ENCODE data around the gene GRM1. TPM values are rescaled to one million over a fixed set of nuclear protein-coding genes. Genes with fewer than 3 reads are reported as not detected.

Gene GRM1
- polyA plus RNA-seq, 4 donors: 0.01 to 0.03 TPM; not detected in 2

GRCh38 chr6:146277142-146277541 is 248.3 kb downstream of the GRM1 start:
- H3K36me3 ChIP-seq (ENCODE audit: control insufficient read depth in 3 of 3, insufficient read depth in 2 of 3, low read depth in 1 of 3, low read length in 3 of 3): no peaks in the 10 kb centered on the region
- 64 to 72% (median 64%) methylated on average over 2 of the region's 2 CpGs for WGBS, 3 donors
- no peak overlapping the region for H3K27ac ChIP-seq (ENCODE audit: low read depth in 1 of 3, low read length in 2 of 3)
- FAIRE-seq: no peak
- no peak for DNase-seq
- no peaks in the 10 kb centered on the region for H3K27me3 ChIP-seq (ENCODE audit: control insufficient read depth in 3 of 3, insufficient read depth in 3 of 3, low read length in 3 of 3)
- no peaks in the 10 kb centered on the region for H3K4me1 ChIP-seq (ENCODE audit: control insufficient read depth in 3 of 3, insufficient read depth in 2 of 3, low read depth in 1 of 3, low read length in 2 of 3)
- H3K9me3 ChIP-seq (ENCODE audit: control insufficient read depth in 2 of 2, insufficient read depth in 1 of 2, low read depth in 1 of 2, low read length in 1 of 2): no peaks in the 10 kb centered on the region
- no peak overlapping the region for H3K4me3 ChIP-seq (ENCODE audit: low read depth in 1 of 3, low read length in 3 of 3)

GRCh38 chr6:146281651-146282362 is 252.9 kb downstream of the GRM1 start:
- no peak overlapping the region for H3K27ac ChIP-seq (ENCODE audit: low read depth in 1 of 3, low read length in 2 of 3)
- FAIRE-seq (no peak), DNase-seq (no peak)
- H3K4me3 ChIP-seq (ENCODE audit: low read depth in 1 of 3, low read length in 3 of 3): no peak overlapping the region
- H3K36me3 ChIP-seq (ENCODE audit: control insufficient read depth in 3 of 3, insufficient read depth in 2 of 3, low read depth in 1 of 3, low read length in 3 of 3): no peaks in the 10 kb centered on the region
- H3K4me1 ChIP-seq (ENCODE audit: control insufficient read depth in 3 of 3, insufficient read depth in 2 of 3, low read depth in 1 of 3, low read length in 2 of 3): no peaks in the 10 kb centered on the region
- no peaks in the 10 kb centered on the region for H3K27me3 ChIP-seq (ENCODE audit: control insufficient read depth in 3 of 3, insufficient read depth in 3 of 3, low read length in 3 of 3)
- H3K9me3 ChIP-seq (ENCODE audit: control insufficient read depth in 2 of 2, insufficient read depth in 1 of 2, low read depth in 1 of 2, low read length in 1 of 2): no peaks in the 10 kb centered on the region

GRCh38 chr6:146282837-146283236 is 254.0 kb downstream of the GRM1 start:
- no peak overlapping the region for H3K4me3 ChIP-seq (ENCODE audit: low read depth in 1 of 3, low read length in 3 of 3)
- no peaks in the 10 kb centered on the region for H3K4me1 ChIP-seq (ENCODE audit: control insufficient read depth in 3 of 3, insufficient read depth in 2 of 3, low read depth in 1 of 3, low read length in 2 of 3)
- no peak overlapping the region for H3K27ac ChIP-seq (ENCODE audit: low read depth in 1 of 3, low read length in 2 of 3)
- H3K36me3 ChIP-seq (ENCODE audit: control insufficient read depth in 3 of 3, insufficient read depth in 2 of 3, low read depth in 1 of 3, low read length in 3 of 3): no peaks in the 10 kb centered on the region
- DNase-seq (no peak), FAIRE-seq (no peak)
- no peaks in the 10 kb centered on the region for H3K27me3 ChIP-seq (ENCODE audit: control insufficient read depth in 3 of 3, insufficient read depth in 3 of 3, low read length in 3 of 3)
- 77 to 86% (median 84%) methylated on average over 2 of the region's 2 CpGs for WGBS, 3 donors
- no peaks in the 10 kb centered on the region for H3K9me3 ChIP-seq (ENCODE audit: control insufficient read depth in 2 of 2, insufficient read depth in 1 of 2, low read depth in 1 of 2, low read length in 1 of 2)

- 59 to 70% (median 67%) methylated on average over 2 of the region's 2 CpGs for WGBS, 3 donors
- no peak for FAIRE-seq
These were observed 255.4 kb downstream of the GRM1 start for GRCh38 chr6:146284311-146284710.

GRCh38 chr6:146286961-146287360 is 258.1 kb downstream of the GRM1 start:
- FAIRE-seq (no peak), DNase-seq (no peak)
- no peak overlapping the region for H3K4me3 ChIP-seq (ENCODE audit: low read depth in 1 of 3, low read length in 3 of 3)
- H3K27me3 ChIP-seq (ENCODE audit: control insufficient read depth in 3 of 3, insufficient read depth in 3 of 3, low read length in 3 of 3): no peaks in the 10 kb centered on the region
- H3K9me3 ChIP-seq (ENCODE audit: control insufficient read depth in 2 of 2, insufficient read depth in 1 of 2, low read depth in 1 of 2, low read length in 1 of 2): no peaks in the 10 kb centered on the region
- no peaks in the 10 kb centered on the region for H3K4me1 ChIP-seq (ENCODE audit: control insufficient read depth in 3 of 3, insufficient read depth in 2 of 3, low read depth in 1 of 3, low read length in 2 of 3)
- WGBS, 3 donors: 58 to 59% (median 59%) methylated on average over 3 of the region's 3 CpGs
- no peak overlapping the region for H3K27ac ChIP-seq (ENCODE audit: low read depth in 1 of 3, low read length in 2 of 3)
- no peaks in the 10 kb centered on the region for H3K36me3 ChIP-seq (ENCODE audit: control insufficient read depth in 3 of 3, insufficient read depth in 2 of 3, low read depth in 1 of 3, low read length in 3 of 3)

More at GRCh38 chr6:146284311-146284710, 255.4 kb downstream of the GRM1 start:
- Histone ChIP-seq H3K27ac (ENCODE audit: low read depth in 1 of 3, low read length in 2 of 3) (no peak overlapping the region), H3K27me3 (ENCODE audit: control insufficient read depth in 3 of 3, insufficient read depth in 3 of 3, low read length in 3 of 3) (no peaks in the 10 kb centered on the region), H3K4me3 (ENCODE audit: low read depth in 1 of 3, low read length in 3 of 3) (no peak overlapping the region), H3K9me3 (ENCODE audit: control insufficient read depth in 2 of 2, insufficient read depth in 1 of 2, low read depth in 1 of 2, low read length in 1 of 2) (no peaks in the 10 kb centered on the region), H3K4me1 (ENCODE audit: control insufficient read depth in 3 of 3, insufficient read depth in 2 of 3, low read depth in 1 of 3, low read length in 2 of 3) (no peaks in the 10 kb centered on the region), H3K36me3 (ENCODE audit: control insufficient read depth in 3 of 3, insufficient read depth in 2 of 3, low read depth in 1 of 3, low read length in 3 of 3) (no peaks in the 10 kb centered on the region)
- DNase-seq: no peak

GRCh38 chr6:146287691-146288369 is 259.0 kb downstream of the GRM1 start:
- Histone ChIP-seq H3K4me3 (ENCODE audit: low read depth in 1 of 3, low read length in 3 of 3) (no peak overlapping the region), H3K4me1 (ENCODE audit: control insufficient read depth in 3 of 3, insufficient read depth in 2 of 3, low read depth in 1 of 3, low read length in 2 of 3) (no peaks in the 10 kb centered on the region), H3K27ac (ENCODE audit: low read depth in 1 of 3, low read length in 2 of 3) (no peak overlapping the region), H3K36me3 (ENCODE audit: control insufficient read depth in 3 of 3, insufficient read depth in 2 of 3, low read depth in 1 of 3, low read length in 3 of 3) (no peaks in the 10 kb centered on the region), H3K9me3 (ENCODE audit: control insufficient read depth in 2 of 2, insufficient read depth in 1 of 2, low read depth in 1 of 2, low read length in 1 of 2) (no peaks in the 10 kb centered on the region), H3K27me3 (ENCODE audit: control insufficient read depth in 3 of 3, insufficient read depth in 3 of 3, low read length in 3 of 3) (no peaks in the 10 kb centered on the region)
- no peak for FAIRE-seq
- no peak for DNase-seq
- WGBS, 3 donors: 57 to 77% (median 73%) methylated on average over 1 of the region's 1 CpG

GRCh38 chr6:146289816-146290588 is 261.1 kb downstream of the GRM1 start:
- WGBS, 3 donors: 71 to 77% (median 72%) methylated on average over 5 of the region's 5 CpGs
- Histone ChIP-seq H3K36me3 (ENCODE audit: control insufficient read depth in 3 of 3, insufficient read depth in 2 of 3, low read depth in 1 of 3, low read length in 3 of 3) (no peaks in the 10 kb centered on the region), H3K9me3 (ENCODE audit: control insufficient read depth in 2 of 2, insufficient read depth in 1 of 2, low read depth in 1 of 2, low read length in 1 of 2) (no peaks in the 10 kb centered on the region), H3K4me1 (ENCODE audit: control insufficient read depth in 3 of 3, insufficient read depth in 2 of 3, low read depth in 1 of 3, low read length in 2 of 3) (no peaks in the 10 kb centered on the region), H3K4me3 (ENCODE audit: low read depth in 1 of 3, low read length in 3 of 3) (no peak overlapping the region), H3K27me3 (ENCODE audit: control insufficient read depth in 3 of 3, insufficient read depth in 3 of 3, low read length in 3 of 3) (no peaks in the 10 kb centered on the region), H3K27ac (ENCODE audit: low read depth in 1 of 3, low read length in 2 of 3) (no peak overlapping the region)
- FAIRE-seq (no peak), DNase-seq (no peak)

GRCh38 chr6:146290589-146290901 is 261.7 kb downstream of the GRM1 start:
- Histone ChIP-seq H3K36me3 (ENCODE audit: control insufficient read depth in 3 of 3, insufficient read depth in 2 of 3, low read depth in 1 of 3, low read length in 3 of 3) (no peaks in the 10 kb centered on the region), H3K27ac (ENCODE audit: low read depth in 1 of 3, low read length in 2 of 3) (no peak overlapping the region), H3K27me3 (ENCODE audit: control insufficient read depth in 3 of 3, insufficient read depth in 3 of 3, low read length in 3 of 3) (no peaks in the 10 kb centered on the region), H3K4me1 (ENCODE audit: control insufficient read depth in 3 of 3, insufficient read depth in 2 of 3, low read depth in 1 of 3, low read length in 2 of 3) (no peaks in the 10 kb centered on the region), H3K9me3 (ENCODE audit: control insufficient read depth in 2 of 2, insufficient read depth in 1 of 2, low read depth in 1 of 2, low read length in 1 of 2) (no peaks in the 10 kb centered on the region), H3K4me3 (ENCODE audit: low read depth in 1 of 3, low read length in 3 of 3) (no peak overlapping the region)
- FAIRE-seq (no peak), DNase-seq (no peak)
- 77 to 93% (median 85%) methylated on average over 2 of the region's 2 CpGs for WGBS, 3 donors

Measured in small intestine (tissue), 7 donors.